GM12875 (cell line): Measurements from ENCODE around the gene ASCC1.
"Not testable (repeated sequence)": the region's sequence is repeated elsewhere in the genome, so short reads cannot be mapped to it uniquely, and the experiment has no call there.

Experiments used
- H3K4me3 ChIP-seq: one replicate; pipeline ENCODE4 v1.5.1; 2011; ENCODE audit warnings: low read depth, low read length, control low read depth
- TF ChIP-seq, protein P1 (sequence below): IDR thresholded peaks from 2 replicates; pipeline ENCODE4 v1.5.1; 2011; ENCODE audit warnings: low read depth, mild to moderate bottlenecking, control low read depth, inconsistent platforms, low read length, moderate library complexity, borderline replicate concordance; ENCODE audit not compliant: insufficient read depth

The ASCC1 gene

GRCh38 chr10:72109636-72110157 is 106.4 kb downstream of the ASCC1 start:
- TF ChIP-seq, protein P1, sequence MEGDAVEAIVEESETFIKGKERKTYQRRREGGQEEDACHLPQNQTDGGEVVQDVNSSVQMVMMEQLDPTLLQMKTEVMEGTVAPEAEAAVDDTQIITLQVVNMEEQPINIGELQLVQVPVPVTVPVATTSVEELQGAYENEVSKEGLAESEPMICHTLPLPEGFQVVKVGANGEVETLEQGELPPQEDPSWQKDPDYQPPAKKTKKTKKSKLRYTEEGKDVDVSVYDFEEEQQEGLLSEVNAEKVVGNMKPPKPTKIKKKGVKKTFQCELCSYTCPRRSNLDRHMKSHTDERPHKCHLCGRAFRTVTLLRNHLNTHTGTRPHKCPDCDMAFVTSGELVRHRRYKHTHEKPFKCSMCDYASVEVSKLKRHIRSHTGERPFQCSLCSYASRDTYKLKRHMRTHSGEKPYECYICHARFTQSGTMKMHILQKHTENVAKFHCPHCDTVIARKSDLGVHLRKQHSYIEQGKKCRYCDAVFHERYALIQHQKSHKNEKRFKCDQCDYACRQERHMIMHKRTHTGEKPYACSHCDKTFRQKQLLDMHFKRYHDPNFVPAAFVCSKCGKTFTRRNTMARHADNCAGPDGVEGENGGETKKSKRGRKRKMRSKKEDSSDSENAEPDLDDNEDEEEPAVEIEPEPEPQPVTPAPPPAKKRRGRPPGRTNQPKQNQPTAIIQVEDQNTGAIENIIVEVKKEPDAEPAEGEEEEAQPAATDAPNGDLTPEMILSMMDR: no peak
- no peak overlapping the region for H3K4me3 ChIP-seq

DNA sequence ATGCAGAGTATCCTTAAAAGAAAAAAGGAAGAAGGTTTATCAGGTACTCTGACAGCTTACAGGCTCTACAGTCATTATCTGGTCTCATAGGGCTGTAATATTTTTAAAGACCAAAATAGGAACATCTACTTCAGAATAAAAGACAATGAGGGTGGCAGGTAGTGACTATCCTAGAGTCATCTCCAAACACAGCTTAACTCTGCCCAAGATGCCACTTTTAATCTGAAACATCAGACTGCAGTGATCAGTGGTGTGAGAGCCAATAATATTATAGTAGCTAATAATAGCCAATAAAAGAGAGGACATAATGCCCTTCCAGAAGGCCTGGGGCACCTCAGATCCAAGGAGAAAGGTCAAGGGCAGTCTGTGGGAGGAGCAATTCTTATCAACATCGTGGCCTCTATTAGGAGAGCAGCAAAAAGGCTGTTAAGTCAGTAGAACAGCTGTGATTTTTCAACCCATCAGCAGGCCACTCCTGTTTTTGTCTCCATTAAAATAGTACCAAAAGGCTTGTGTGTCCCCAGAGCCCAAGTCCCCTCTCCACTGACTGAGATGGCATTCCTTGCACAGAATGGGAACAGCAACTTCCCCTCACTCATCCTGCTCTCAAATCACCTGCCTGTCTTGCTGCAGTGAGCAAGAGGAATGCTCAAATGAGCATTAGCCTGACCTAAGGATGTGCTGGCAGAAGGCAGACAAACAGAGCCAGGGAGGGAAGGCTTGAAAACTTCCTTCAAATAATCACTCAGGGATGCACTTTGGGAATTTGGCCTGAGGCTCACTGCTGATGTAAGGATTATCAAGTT is 107.0 kb downstream of the ASCC1 start:
- TF ChIP-seq, protein P1: no peak
- H3K4me3 ChIP-seq: no peak overlapping the region

DNA sequence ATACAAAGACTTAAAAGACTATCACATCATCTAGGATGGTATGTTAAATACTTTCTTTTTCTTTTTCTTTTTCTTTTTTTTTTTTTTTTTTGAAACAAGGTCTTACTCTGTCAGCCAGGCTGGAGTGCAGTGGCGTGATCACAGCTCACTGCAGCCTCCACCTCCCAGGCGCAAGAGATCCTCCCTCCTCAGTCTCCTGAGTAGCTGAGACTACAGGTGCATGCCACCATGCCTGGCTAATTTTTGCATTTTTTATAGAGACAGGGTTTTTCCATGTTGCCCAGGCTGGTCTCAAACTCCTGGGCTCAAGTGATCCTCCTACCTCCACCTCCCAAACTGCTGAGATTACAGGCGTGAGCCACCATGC is 108.1 kb downstream of the ASCC1 start:
- not testable (repeated sequence) for H3K4me3 ChIP-seq

DNA sequence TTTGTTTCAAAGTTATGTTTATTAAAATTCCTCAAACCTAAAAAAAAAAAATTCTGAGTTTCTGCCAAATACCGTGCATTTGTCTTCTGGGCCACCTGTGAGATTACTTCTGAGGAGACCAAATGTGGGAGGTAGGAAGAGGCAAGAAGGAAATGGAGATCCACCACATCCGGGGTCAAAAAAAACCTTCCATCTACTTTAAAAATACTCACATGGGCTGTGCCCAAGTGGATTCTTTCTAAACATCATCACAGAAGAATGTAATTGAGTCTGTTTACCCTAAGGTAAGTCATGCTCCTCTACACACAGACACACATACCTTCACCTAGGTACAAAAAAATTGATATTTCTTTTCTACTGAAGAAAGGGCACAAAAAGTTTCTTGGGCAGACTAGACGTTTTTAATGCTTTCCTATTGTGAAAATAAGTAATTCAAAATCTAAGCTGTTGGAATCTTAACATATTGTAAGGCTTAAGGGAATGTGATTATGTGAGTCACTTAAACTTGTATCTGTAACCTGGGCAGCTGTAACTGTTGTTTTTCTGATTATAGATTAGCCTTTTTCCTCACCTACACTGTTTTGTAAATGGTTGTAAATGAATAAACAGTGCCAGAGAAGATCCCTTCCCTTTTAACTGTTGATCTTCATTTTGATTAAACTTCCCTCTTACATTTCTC is 108.6 kb downstream of the ASCC1 start:
- H3K4me3 ChIP-seq: no peak overlapping the region
- TF ChIP-seq, protein P1: no peak

GRCh38 chr10:72106896-72107295 is 109.2 kb downstream of the ASCC1 start:
- TF ChIP-seq, protein P1: no peak
- H3K4me3 ChIP-seq: no peak overlapping the region

GRCh38 chr10:72106154-72106849 is 109.8 kb downstream of the ASCC1 start:
- TF ChIP-seq, protein P1: no peak
- H3K4me3 ChIP-seq: no peak overlapping the region

GRCh38 chr10:72105710-72106109 is 110.4 kb downstream of the ASCC1 start:
- TF ChIP-seq, protein P1: no peak
- H3K4me3 ChIP-seq: no peak overlapping the region
